Measurements from ENCODE around the gene PJVK. TPM values are rescaled to one million over a fixed set of nuclear protein-coding genes. Genes with fewer than 3 reads are reported as not detected.

Gene PJVK
- total and polyA plus RNA-seq, 2 of the 13 experiments (the other 11 are each of a cell fraction or from before 2014, with no cell fraction given): 1.2 to 2.6 TPM

GRCh38 chr2:178414266-178415247, 36.6 kb upstream of the PJVK start (continued):
- TF ChIP-seq ZNF296 (CRISPR knock-in tag; conservative IDR thresholded peaks at IDR 0.05): no peak
- no peak for TF ChIP-seq ZNF17 (CRISPR knock-in tag; IDR thresholded peaks at IDR 0.05)
- no peak for TF ChIP-seq SIX1 (CRISPR knock-in tag; IDR thresholded peaks at IDR 0.05; ENCODE audit: borderline replicate concordance)
- TF ChIP-seq, protein P1, sequence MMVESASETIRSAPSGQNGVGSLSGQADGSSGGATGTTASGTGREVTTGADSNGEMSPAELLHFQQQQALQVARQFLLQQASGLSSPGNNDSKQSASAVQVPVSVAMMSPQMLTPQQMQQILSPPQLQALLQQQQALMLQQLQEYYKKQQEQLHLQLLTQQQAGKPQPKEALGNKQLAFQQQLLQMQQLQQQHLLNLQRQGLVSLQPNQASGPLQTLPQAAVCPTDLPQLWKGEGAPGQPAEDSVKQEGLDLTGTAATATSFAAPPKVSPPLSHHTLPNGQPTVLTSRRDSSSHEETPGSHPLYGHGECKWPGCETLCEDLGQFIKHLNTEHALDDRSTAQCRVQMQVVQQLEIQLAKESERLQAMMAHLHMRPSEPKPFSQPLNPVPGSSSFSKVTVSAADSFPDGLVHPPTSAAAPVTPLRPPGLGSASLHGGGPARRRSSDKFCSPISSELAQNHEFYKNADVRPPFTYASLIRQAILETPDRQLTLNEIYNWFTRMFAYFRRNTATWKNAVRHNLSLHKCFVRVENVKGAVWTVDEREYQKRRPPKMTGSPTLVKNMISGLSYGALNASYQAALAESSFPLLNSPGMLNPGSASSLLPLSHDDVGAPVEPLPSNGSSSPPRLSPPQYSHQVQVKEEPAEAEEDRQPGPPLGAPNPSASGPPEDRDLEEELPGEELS (CRISPR knock-in tag; IDR thresholded peaks at IDR 0.05): peak; percentile 41; the same call in 1 of the 2 replicates
- TF ChIP-seq NFKBIZ (CRISPR knock-in tag; IDR thresholded peaks at IDR 0.05): no peak
- no peak for TF ChIP-seq ZNF24 (IDR thresholded peaks at IDR 0.05)
- TF ChIP-seq MXD4 (CRISPR knock-in tag; IDR thresholded peaks at IDR 0.05): peak; percentile 60; the same call in 1 of the 2 replicates
- no peak for TF ChIP-seq ZSCAN5A (CRISPR knock-in tag; IDR thresholded peaks at IDR 0.05; ENCODE audit: borderline replicate concordance)
- TF ChIP-seq, protein P2, sequence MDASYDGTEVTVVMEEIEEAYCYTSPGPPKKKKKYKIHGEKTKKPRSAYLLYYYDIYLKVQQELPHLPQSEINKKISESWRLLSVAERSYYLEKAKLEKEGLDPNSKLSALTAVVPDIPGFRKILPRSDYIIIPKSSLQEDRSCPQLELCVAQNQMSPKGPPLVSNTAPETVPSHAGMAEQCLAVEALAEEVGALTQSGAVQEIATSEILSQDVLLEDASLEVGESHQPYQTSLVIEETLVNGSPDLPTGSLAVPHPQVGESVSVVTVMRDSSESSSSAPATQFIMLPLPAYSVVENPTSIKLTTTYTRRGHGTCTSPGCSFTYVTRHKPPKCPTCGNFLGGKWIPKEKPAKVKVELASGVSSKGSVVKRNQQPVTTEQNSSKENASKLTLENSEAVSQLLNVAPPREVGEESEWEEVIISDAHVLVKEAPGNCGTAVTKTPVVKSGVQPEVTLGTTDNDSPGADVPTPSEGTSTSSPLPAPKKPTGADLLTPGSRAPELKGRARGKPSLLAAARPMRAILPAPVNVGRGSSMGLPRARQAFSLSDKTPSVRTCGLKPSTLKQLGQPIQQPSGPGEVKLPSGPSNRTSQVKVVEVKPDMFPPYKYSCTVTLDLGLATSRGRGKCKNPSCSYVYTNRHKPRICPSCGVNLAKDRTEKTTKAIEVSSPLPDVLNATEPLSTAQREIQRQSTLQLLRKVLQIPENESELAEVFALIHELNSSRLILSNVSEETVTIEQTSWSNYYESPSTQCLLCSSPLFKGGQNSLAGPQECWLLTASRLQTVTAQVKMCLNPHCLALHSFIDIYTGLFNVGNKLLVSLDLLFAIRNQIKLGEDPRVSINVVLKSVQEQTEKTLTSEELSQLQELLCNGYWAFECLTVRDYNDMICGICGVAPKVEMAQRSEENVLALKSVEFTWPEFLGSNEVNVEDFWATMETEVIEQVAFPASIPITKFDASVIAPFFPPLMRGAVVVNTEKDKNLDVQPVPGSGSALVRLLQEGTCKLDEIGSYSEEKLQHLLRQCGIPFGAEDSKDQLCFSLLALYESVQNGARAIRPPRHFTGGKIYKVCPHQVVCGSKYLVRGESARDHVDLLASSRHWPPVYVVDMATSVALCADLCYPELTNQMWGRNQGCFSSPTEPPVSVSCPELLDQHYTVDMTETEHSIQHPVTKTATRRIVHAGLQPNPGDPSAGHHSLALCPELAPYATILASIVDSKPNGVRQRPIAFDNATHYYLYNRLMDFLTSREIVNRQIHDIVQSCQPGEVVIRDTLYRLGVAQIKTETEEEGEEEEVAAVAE (CRISPR knock-in tag; IDR thresholded peaks at IDR 0.05; ENCODE audit: borderline replicate concordance): peak; percentile 65; the same call in 1 of the 2 replicates
- TF ChIP-seq, protein P3, sequence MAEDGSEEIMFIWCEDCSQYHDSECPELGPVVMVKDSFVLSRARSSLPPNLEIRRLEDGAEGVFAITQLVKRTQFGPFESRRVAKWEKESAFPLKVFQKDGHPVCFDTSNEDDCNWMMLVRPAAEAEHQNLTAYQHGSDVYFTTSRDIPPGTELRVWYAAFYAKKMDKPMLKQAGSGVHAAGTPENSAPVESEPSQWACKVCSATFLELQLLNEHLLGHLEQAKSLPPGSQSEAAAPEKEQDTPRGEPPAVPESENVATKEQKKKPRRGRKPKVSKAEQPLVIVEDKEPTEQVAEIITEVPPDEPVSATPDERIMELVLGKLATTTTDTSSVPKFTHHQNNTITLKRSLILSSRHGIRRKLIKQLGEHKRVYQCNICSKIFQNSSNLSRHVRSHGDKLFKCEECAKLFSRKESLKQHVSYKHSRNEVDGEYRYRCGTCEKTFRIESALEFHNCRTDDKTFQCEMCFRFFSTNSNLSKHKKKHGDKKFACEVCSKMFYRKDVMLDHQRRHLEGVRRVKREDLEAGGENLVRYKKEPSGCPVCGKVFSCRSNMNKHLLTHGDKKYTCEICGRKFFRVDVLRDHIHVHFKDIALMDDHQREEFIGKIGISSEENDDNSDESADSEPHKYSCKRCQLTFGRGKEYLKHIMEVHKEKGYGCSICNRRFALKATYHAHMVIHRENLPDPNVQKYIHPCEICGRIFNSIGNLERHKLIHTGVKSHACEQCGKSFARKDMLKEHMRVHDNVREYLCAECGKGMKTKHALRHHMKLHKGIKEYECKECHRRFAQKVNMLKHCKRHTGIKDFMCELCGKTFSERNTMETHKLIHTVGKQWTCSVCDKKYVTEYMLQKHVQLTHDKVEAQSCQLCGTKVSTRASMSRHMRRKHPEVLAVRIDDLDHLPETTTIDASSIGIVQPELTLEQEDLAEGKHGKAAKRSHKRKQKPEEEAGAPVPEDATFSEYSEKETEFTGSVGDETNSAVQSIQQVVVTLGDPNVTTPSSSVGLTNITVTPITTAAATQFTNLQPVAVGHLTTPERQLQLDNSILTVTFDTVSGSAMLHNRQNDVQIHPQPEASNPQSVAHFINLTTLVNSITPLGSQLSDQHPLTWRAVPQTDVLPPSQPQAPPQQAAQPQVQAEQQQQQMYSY (CRISPR knock-in tag; IDR thresholded peaks at IDR 0.05): no peak
- no peak for TF ChIP-seq ZBTB21 (CRISPR knock-in tag; IDR thresholded peaks at IDR 0.05)
- TF ChIP-seq THRA (CRISPR knock-in tag; IDR thresholded peaks at IDR 0.05; ENCODE audit: borderline replicate concordance): peak; percentile 59; the same call in 1 of the 2 replicates
- TF ChIP-seq ZNF562 (CRISPR knock-in tag; IDR thresholded peaks at IDR 0.05; ENCODE audit: borderline replicate concordance): no peak
